DOHH2 (cell line): ENCODE data around the gene ABCD1.
"Not testable (repeated sequence)": the region's sequence is repeated elsewhere in the genome, so short reads cannot be mapped to it uniquely, and the experiment has no call there.

Source experiments
- CTCF ChIP-seq: fragments of 200-600 bp; sonication (generic); IDR thresholded peaks from one replicate; pipeline ENCODE4 v1.5.1; 2014; ENCODE audit warnings: antibody characterized with exemption, mild to moderate bottlenecking, low read depth, low read length; ENCODE audit not compliant: poor library complexity, severe bottlenecking
- EZH2phosphoT487 ChIP-seq: fragments of 200-600 bp; sonication (generic); IDR thresholded peaks from 2 replicates; pipeline ENCODE4 v1.6.1; 2017; ENCODE audit warnings: borderline replicate concordance, mild to moderate bottlenecking, antibody characterized with exemption, low read length, moderate library complexity, mixed read lengths

DNA sequence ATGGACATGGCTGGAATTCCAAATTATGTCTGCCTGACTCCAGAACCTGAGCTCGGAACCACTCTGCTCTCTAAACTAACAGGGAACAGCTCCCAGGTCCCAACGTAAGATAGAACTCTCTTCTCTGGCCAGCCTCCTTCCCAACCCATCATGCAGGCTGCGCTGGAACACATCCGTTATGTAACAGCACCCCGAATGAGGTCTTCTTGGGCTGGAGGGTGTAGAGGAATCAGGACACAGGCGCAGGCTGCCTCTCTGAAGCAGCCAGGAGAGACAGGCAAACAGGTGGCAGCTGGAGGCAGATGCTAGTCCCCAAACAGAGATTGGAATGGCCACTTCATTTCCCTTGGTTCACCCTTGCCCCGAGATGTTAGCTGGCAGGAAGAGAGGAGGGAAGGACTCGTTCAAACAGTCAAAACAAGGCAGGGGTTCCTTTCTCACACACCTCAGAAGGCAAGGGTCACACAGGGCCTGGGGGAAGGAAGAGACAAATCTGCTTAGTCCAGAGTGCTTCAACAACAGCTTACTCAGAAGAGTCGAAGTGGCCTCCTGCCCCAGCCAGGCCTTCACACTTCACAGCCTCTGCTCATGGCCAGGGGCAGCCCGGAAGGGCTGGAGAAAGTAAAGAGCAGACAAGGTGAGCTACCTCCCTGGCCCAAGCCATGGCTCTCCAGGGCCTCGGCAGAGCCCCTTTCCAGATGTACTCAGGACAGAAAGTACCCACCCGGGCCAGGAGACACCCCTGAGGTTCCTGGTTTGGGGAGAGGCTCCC lies 19.8 kb upstream of the ABCD1 start:
- TF ChIP-seq CTCF, EZH2phosphoT487: not testable (repeated sequence)
